Measurements from ENCODE around the gene SIGLEC9.

Gene SIGLEC9

GRCh38 chr19:51147663-51148062 lies 23.0 kb downstream of the SIGLEC9 start:
- FAIRE-seq: no peak

GRCh38 chr19:51148580-51148979 lies 23.9 kb downstream of the SIGLEC9 start:
- no peak for FAIRE-seq

GRCh38 chr19:51150627-51151026 lies 25.9 kb downstream of the SIGLEC9 start:
- FAIRE-seq: no peak

- no peak for FAIRE-seq
Measured at GRCh38 chr19:51156710-51157109, 32.0 kb downstream of the SIGLEC9 start.

GRCh38 chr19:51157265-51157664 lies 32.6 kb downstream of the SIGLEC9 start:
- FAIRE-seq: no peak

- no peak for FAIRE-seq
Measured at GRCh38 chr19:51158474-51159129, 33.9 kb downstream of the SIGLEC9 start.

- no peak for FAIRE-seq
Measured at GRCh38 chr19:51159656-51160055, 35.0 kb downstream of the SIGLEC9 start.

GRCh38 chr19:51161266-51161665 lies 36.6 kb downstream of the SIGLEC9 start:
- FAIRE-seq: no peak

GRCh38 chr19:51161867-51162496 lies 37.3 kb downstream of the SIGLEC9 start:
- FAIRE-seq: no peak

GRCh38 chr19:51163257-51163656 lies 38.6 kb downstream of the SIGLEC9 start:
- no peak for FAIRE-seq

GRCh38 chr19:51164215-51164614 lies 39.5 kb downstream of the SIGLEC9 start:
- no peak for FAIRE-seq

GRCh38 chr19:51166846-51167490 lies 42.3 kb downstream of the SIGLEC9 start:
- no peak for FAIRE-seq

- FAIRE-seq: no peak
Measured at GRCh38 chr19:51168564-51169282, 44.0 kb downstream of the SIGLEC9 start.

- FAIRE-seq: peak; percentile 89
Measured at GRCh38 chr19:51169283-51169918, 44.7 kb downstream of the SIGLEC9 start.

- FAIRE-seq: no peak
Measured at GRCh38 chr19:51172223-51172622, 47.5 kb downstream of the SIGLEC9 start.

GRCh38 chr19:51173681-51174080 lies 49.0 kb downstream of the SIGLEC9 start:
- FAIRE-seq: no peak

GRCh38 chr19:51179256-51179655 lies 54.5 kb downstream of the SIGLEC9 start:
- FAIRE-seq: no peak
